K562 (cell line): ENCODE data around the gene LHX3. TPM values are rescaled to one million over a fixed set of nuclear protein-coding genes. Genes with fewer than 3 reads are reported as not detected.

Experiments
- CEBPG ChIP-seq, 3 experiments: fragments of 200-800 bp in 1 of 3; sonication (Bioruptor generic) in 1 of 3; sonication (generic) in 1 of 3; formaldehyde crosslinking in 1 of 3; IDR thresholded peaks in 2 of 3; conservative IDR thresholded peaks in 1 of 3; 2 replicates each; pipeline versions ENCODE4 v1.6.1 to v1.8.0; 2016 to 2022; ENCODE audit warnings: missing compliant biosample characterization in 2 of 3, missing genetic modification characterization in 2 of 3, mild to moderate bottlenecking in 1 of 3, missing genetic modification reagents in 1 of 3
- CXXC5 ChIP-seq: fragments of 250-450 bp; sonication (Bioruptor Pico); IDR thresholded peaks from 2 replicates; pipeline ENCODE4 v1.8.0; 2022; ENCODE audit warnings: inconsistent platforms, mild to moderate bottlenecking, moderate library complexity
- ELF2 ChIP-seq: fragments of 250-450 bp; sonication (Bioruptor Pico); IDR thresholded peaks from 2 replicates; pipeline ENCODE4 v1.5.0; 2021; ENCODE audit warnings: mild to moderate bottlenecking
- EWSR1 ChIP-seq: fragments of 450-650 bp; IDR thresholded peaks from 2 replicates; pipeline ENCODE4 v1.6.1; 2018; ENCODE audit warnings: borderline replicate concordance, mild to moderate bottlenecking, low read depth, moderate library complexity; ENCODE audit not compliant: partially characterized antibody
- HIVEP1 ChIP-seq: fragments of 250-450 bp; sonication (Bioruptor Pico); IDR thresholded peaks from 2 replicates; pipeline ENCODE4 v1.4.0; 2020; ENCODE audit warnings: mild to moderate bottlenecking
- HNRNPL ChIP-seq: fragments of 200-400 bp; formaldehyde crosslinking; IDR thresholded peaks from 2 replicates; pipeline ENCODE4 v1.6.1; 2017; ENCODE audit warnings: low read depth, mild to moderate bottlenecking, low read length
- JUND ChIP-seq, 2 experiments: IDR thresholded peaks; 2 replicates in 1 of 2; 3 replicates in 1 of 2; pipeline ENCODE4 v1.6.1; 2011; ENCODE audit warnings: borderline replicate concordance in 2 of 2, low read depth in 2 of 2, low read length in 2 of 2, improper control_type of control experiment in 1 of 2, missing biosample characterization in 1 of 2, missing genetic modification characterization in 1 of 2, missing genetic modification reagents in 1 of 2
- KDM1A ChIP-seq, 2 experiments: fragments of 450-650 bp; IDR thresholded peaks; 2 replicates each; pipeline ENCODE4 v1.6.1; 2016; ENCODE audit warnings: mild to moderate bottlenecking in 2 of 2
- KHSRP ChIP-seq: fragments of 450-650 bp; IDR thresholded peaks from 2 replicates; pipeline ENCODE4 v1.6.1; 2017
- MAZ ChIP-seq, 2 experiments: fragments of 450-650 bp in 1 of 2; sonication (generic) in 1 of 2; formaldehyde crosslinking; IDR thresholded peaks in 1 of 2; conservative IDR thresholded peaks in 1 of 2; 2 replicates each; pipeline versions ENCODE4 v1.4.0 to v1.5.0; 2020; ENCODE audit warnings: mild to moderate bottlenecking in 1 of 2, missing genetic modification reagents in 1 of 2
- PHF21A ChIP-seq: fragments of 450-650 bp; IDR thresholded peaks from 2 replicates; pipeline ENCODE4 v1.6.1; 2017; ENCODE audit warnings: low read depth, borderline replicate concordance
- POLR2AphosphoS2 ChIP-seq: IDR thresholded peaks from 2 replicates; pipeline ENCODE4 v1.6.1; 2012; ENCODE audit warnings: low read length, improper control_type of control experiment
- PRMT5 ChIP-seq: sonication (generic); formaldehyde crosslinking; IDR thresholded peaks from 2 replicates; pipeline ENCODE4 v1.5.0; 2020; ENCODE audit warnings: missing genetic modification reagents
- RNF2 ChIP-seq: sonication (generic); IDR thresholded peaks from 2 replicates; pipeline ENCODE4 v1.6.1; 2016
- SMAD4 ChIP-seq: fragments of 250-450 bp; sonication (Bioruptor Pico); conservative IDR thresholded peaks from 2 replicates; pipeline ENCODE4 v1.8.0; 2021; ENCODE audit warnings: inconsistent platforms, mild to moderate bottlenecking, moderate library complexity
- STAT5B ChIP-seq: fragments of 250-450 bp; sonication (Bioruptor Pico); IDR thresholded peaks from 2 replicates; pipeline ENCODE4 v1.8.0; 2021; ENCODE audit warnings: mild to moderate bottlenecking, inconsistent platforms
- TAF15 ChIP-seq: fragments of 200-400 bp; formaldehyde crosslinking; IDR thresholded peaks from 2 replicates; pipeline ENCODE4 v1.6.1; 2017; ENCODE audit warnings: mild to moderate bottlenecking, low read depth, low read length, moderate library complexity
- TEAD2 ChIP-seq: fragments of 450-650 bp; IDR thresholded peaks from 2 replicates; pipeline ENCODE4 v1.6.1; 2016; ENCODE audit warnings: missing genetic modification characterization, control low read depth, missing compliant biosample characterization
- THRA ChIP-seq: fragments of 450-650 bp; IDR thresholded peaks from 2 replicates; pipeline ENCODE4 v1.6.1; 2017; ENCODE audit warnings: mild to moderate bottlenecking, moderate library complexity
- TRIM28 ChIP-seq: fragments of 450-650 bp; IDR thresholded peaks from 2 replicates; pipeline ENCODE4 v1.6.1; 2017
- ZNF41 ChIP-seq: fragments of 250-450 bp; sonication (Bioruptor Pico); conservative IDR thresholded peaks from 2 replicates; pipeline ENCODE4 v1.4.0; 2020; ENCODE audit warnings: mild to moderate bottlenecking
- ZNF431 ChIP-seq: sonication (generic); formaldehyde crosslinking; IDR thresholded peaks from 2 replicates; pipeline ENCODE4 v1.8.0; 2022; ENCODE audit warnings: mild to moderate bottlenecking, missing genetic modification reagents
- ZNF696 ChIP-seq: fragments of 250-450 bp; sonication (Bioruptor Pico); conservative IDR thresholded peaks from 2 replicates; pipeline ENCODE4 v1.4.0; 2020; ENCODE audit warnings: mild to moderate bottlenecking, moderate library complexity
- ZNF699 ChIP-seq: fragments of 250-450 bp; sonication (Bioruptor Pico); IDR thresholded peaks from 2 replicates; pipeline ENCODE4 v1.8.0; 2021; ENCODE audit warnings: mild to moderate bottlenecking, moderate library complexity; ENCODE audit not compliant: insufficient replicate concordance
- polyA plus RNA-seq, 8 experiments: library from polyadenylated mRNA; depleted of rRNA in 4 of 8; stranded (reverse) in 5 of 8; unstranded in 3 of 8; fragments of >200 nt; fragmentation: Nextera tagmentation in 2 of 8; fragmentation: Illumina TruSeq in 1 of 8; extraction: Ambion mirVana in 2 of 8; extraction: Trizol in 1 of 8; gene quantifications; 2 replicates each; pipeline versions ENCODE4 v1.2.1 to v1.2.3, GENCODE V29; 2011 to 2014; ENCODE audit warnings: inconsistent platforms in 1 of 8, missing spikeins in 1 of 8
- total RNA-seq, 7 experiments: library from RNA; depleted of rRNA in 6 of 7; stranded (reverse); fragments of >200 nt in 6 of 7; fragmentation: Illumina TruSeq in 2 of 7; extraction: Trizol in 2 of 7; gene quantifications; 2 replicates each; pipeline versions ENCODE4 v1.2.1 to v1.2.3, GENCODE V29; 2011 to 2021; ENCODE audit warnings: low replicate concordance in 1 of 7
- TF ChIP-seq, protein P1 (sequence below): fragments of 250-450 bp; sonication (Bioruptor Pico); IDR thresholded peaks from 2 replicates; pipeline ENCODE4 v1.8.0; 2021; ENCODE audit warnings: moderate library complexity, mild to moderate bottlenecking, inconsistent platforms
- TF ChIP-seq, protein P2 (sequence below), 3 experiments: IDR thresholded peaks in 2 of 3; conservative IDR thresholded peaks in 1 of 3; 2 replicates each; pipeline ENCODE4 v1.5.1; 2011 to 2012; ENCODE audit warnings: low read length in 3 of 3, mild to moderate bottlenecking in 3 of 3, control low read depth in 2 of 3, improper control_type of control experiment in 1 of 3, inconsistent platforms in 1 of 3, low read depth in 1 of 3, mixed read lengths in 1 of 3, moderate library complexity in 1 of 3; ENCODE audit not compliant: insufficient read depth in 2 of 3

LHX3 gene
- total and polyA plus RNA-seq, 9 of the 15 experiments (the other 6 are each of a cell fraction or from before 2014, with no cell fraction given): 0.09 TPM; not detected in 8

- no peak for TF ChIP-seq STAT5B (CRISPR knock-in tag)
- TF ChIP-seq CEBPG (CRISPR knock-in tag; IDR thresholded peaks at IDR 0.05): 0 out of 2 replicates have a peak, but pooled peaks have one; percentile 40
- TF ChIP-seq CEBPG (tag; conservative IDR thresholded peaks at IDR 0.05 in 1 of 2, IDR thresholded peaks at IDR 0.05 in 1 of 2): peak; percentile 47 to 90
- no peak for TF ChIP-seq ZNF696 (CRISPR knock-in tag)
- no peak for TF ChIP-seq ZNF41 (CRISPR knock-in tag)
- peak; percentile 7 to 12; a peak in 1 of 4 replicates for TF ChIP-seq MAZ (CRISPR knock-in tag; conservative IDR thresholded peaks at IDR 0.05 in 1 of 2, IDR thresholded peaks at IDR 0.05 in 1 of 2)
- no peak for TF ChIP-seq TAF15
- TF ChIP-seq ZNF431 (CRISPR knock-in tag): no peak
- no peak for TF ChIP-seq KHSRP
- TF ChIP-seq PRMT5 (CRISPR knock-in tag): no peak
- TF ChIP-seq ZNF699: no peak
- no peak for TF ChIP-seq PHF21A
- no peak; the same call in 1 of the 2 replicates for TF ChIP-seq POLR2AphosphoS2
- TF ChIP-seq HNRNPL: no peak
- TF ChIP-seq HIVEP1: no peak
- no peak for TF ChIP-seq JUND (IDR thresholded peaks at IDR 0.05; ENCODE audit: borderline replicate concordance, low read depth, low read length)
- no peak for TF ChIP-seq JUND (tag; IDR thresholded peaks at IDR 0.05; ENCODE audit: borderline replicate concordance, low read depth, low read length)
- no peak for TF ChIP-seq RNF2
- TF ChIP-seq KDM1A (IDR thresholded peaks at IDR 0.05): no peak
- TF ChIP-seq, protein P1, sequence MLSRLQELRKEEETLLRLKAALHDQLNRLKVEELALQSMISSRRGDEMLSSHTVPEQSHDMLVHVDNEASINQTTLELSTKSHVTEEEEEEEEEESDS (CRISPR knock-in tag): no peak
- no peak for TF ChIP-seq TEAD2
- peak; percentile 50 for TF ChIP-seq SMAD4 (CRISPR knock-in tag)
- TF ChIP-seq, protein P2, sequence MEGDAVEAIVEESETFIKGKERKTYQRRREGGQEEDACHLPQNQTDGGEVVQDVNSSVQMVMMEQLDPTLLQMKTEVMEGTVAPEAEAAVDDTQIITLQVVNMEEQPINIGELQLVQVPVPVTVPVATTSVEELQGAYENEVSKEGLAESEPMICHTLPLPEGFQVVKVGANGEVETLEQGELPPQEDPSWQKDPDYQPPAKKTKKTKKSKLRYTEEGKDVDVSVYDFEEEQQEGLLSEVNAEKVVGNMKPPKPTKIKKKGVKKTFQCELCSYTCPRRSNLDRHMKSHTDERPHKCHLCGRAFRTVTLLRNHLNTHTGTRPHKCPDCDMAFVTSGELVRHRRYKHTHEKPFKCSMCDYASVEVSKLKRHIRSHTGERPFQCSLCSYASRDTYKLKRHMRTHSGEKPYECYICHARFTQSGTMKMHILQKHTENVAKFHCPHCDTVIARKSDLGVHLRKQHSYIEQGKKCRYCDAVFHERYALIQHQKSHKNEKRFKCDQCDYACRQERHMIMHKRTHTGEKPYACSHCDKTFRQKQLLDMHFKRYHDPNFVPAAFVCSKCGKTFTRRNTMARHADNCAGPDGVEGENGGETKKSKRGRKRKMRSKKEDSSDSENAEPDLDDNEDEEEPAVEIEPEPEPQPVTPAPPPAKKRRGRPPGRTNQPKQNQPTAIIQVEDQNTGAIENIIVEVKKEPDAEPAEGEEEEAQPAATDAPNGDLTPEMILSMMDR (IDR thresholded peaks at IDR 0.05 in 2 of 3, conservative IDR thresholded peaks at IDR 0.05 in 1 of 3; ENCODE audit: insufficient read depth in 2 of 3, low read depth in 1 of 3, low read length in 3 of 3): no peak
- TF ChIP-seq CXXC5 (CRISPR knock-in tag): 0 out of 2 replicates have a peak, but pooled peaks have one; percentile 11
- no peak for TF ChIP-seq EWSR1
- no peak for TF ChIP-seq TRIM28
- TF ChIP-seq THRA: no peak
- TF ChIP-seq ELF2 (CRISPR knock-in tag): no peak
Observed at GRCh38 chr9:136192289-136193126, 12.4 kb downstream of the LHX3 start (continued).
